Erythroblast (primary cell): ENCODE results near the gene GRIK2.

Experiments
- GATA1 ChIP-seq: IDR thresholded peaks from 2 replicates; pipeline ENCODE4 v1.6.1; 2011; ENCODE audit warnings: low read depth, mild to moderate bottlenecking, control low read depth, low read length, moderate library complexity
- POLR2A ChIP-seq: IDR thresholded peaks from 2 replicates; pipeline ENCODE4 v1.6.1; 2011; ENCODE audit warnings: mild to moderate bottlenecking, low read length

- TF ChIP-seq POLR2A (no peak), GATA1 (no peak)
These were observed 93.2 kb downstream of the GRIK2 start for GRCh38 chr6:101486726-101487125.
